HepG2 (cell line): ENCODE data around the gene PCOLCE2. TPM values are rescaled to one million over a fixed set of nuclear protein-coding genes. Genes with fewer than 3 reads are reported as not detected.

Source experiments
- CCDC6 ChIP-seq: sonication (generic); formaldehyde crosslinking; IDR thresholded peaks from 2 replicates; pipeline ENCODE4 v1.8.1; 2022; ENCODE audit warnings: mild to moderate bottlenecking, missing genetic modification reagents, moderate library complexity
- ELF4 ChIP-seq: sonication (generic); formaldehyde crosslinking; IDR thresholded peaks from 2 replicates; pipeline ENCODE4 v1.5.0; 2020; ENCODE audit warnings: missing genetic modification reagents, mild to moderate bottlenecking, moderate library complexity, borderline replicate concordance
- FOXJ3 ChIP-seq: sonication (generic); formaldehyde crosslinking; IDR thresholded peaks from 2 replicates; pipeline ENCODE4 v1.4.0; 2020; ENCODE audit warnings: missing genetic modification reagents, mild to moderate bottlenecking, borderline replicate concordance
- HNRNPH1 ChIP-seq: fragments of 200-400 bp; formaldehyde crosslinking; optimal IDR thresholded peaks from 2 replicates; pipeline ENCODE3; 2017; ENCODE audit warnings: mild to moderate bottlenecking, low read depth, low read length
- PHF5A ChIP-seq: IDR thresholded peaks from one replicate; pipeline ENCODE4 v1.6.1; 2018; ENCODE audit warnings: low read depth, missing genetic modification reagents; ENCODE audit not compliant: unreplicated experiment
- PITX1 ChIP-seq: sonication (generic); formaldehyde crosslinking; IDR thresholded peaks from 2 replicates; pipeline ENCODE4 v1.5.1; 2020; ENCODE audit warnings: mild to moderate bottlenecking, missing genetic modification reagents
- SMYD3 ChIP-seq: sonication (generic); formaldehyde crosslinking; IDR thresholded peaks from 2 replicates; pipeline ENCODE4 v1.8.1; 2023; ENCODE audit warnings: mild to moderate bottlenecking, missing genetic modification reagents
- SOX5 ChIP-seq: IDR thresholded peaks from 2 replicates; pipeline ENCODE4 v1.6.1; 2016; ENCODE audit warnings: borderline replicate concordance
- SPEN ChIP-seq: sonication (generic); formaldehyde crosslinking; IDR thresholded peaks from 2 replicates; pipeline ENCODE4 v1.5.1; 2020; ENCODE audit warnings: low read depth, mild to moderate bottlenecking, missing genetic modification reagents
- ZBTB38 ChIP-seq: sonication (generic); formaldehyde crosslinking; IDR thresholded peaks from 2 replicates; pipeline ENCODE4 v1.5.1; 2020; ENCODE audit warnings: mild to moderate bottlenecking, missing genetic modification reagents
- ZNF232 ChIP-seq: sonication (generic); formaldehyde crosslinking; IDR thresholded peaks from 2 replicates; pipeline ENCODE4 v1.4.0; 2020; ENCODE audit warnings: missing genetic modification reagents, borderline replicate concordance
- ZNF484 ChIP-seq: sonication (generic); formaldehyde crosslinking; IDR thresholded peaks from 2 replicates; pipeline ENCODE4 v1.5.1; 2020; ENCODE audit warnings: mild to moderate bottlenecking, low read depth, missing genetic modification reagents, borderline replicate concordance
- ZNF501 ChIP-seq: sonication (generic); formaldehyde crosslinking; IDR thresholded peaks from 2 replicates; pipeline ENCODE4 v1.5.1; 2020; ENCODE audit warnings: mild to moderate bottlenecking, moderate library complexity, missing genetic modification reagents
- ZNF562 ChIP-seq: sonication (generic); formaldehyde crosslinking; IDR thresholded peaks from 2 replicates; pipeline ENCODE4 v1.8.0; 2022; ENCODE audit warnings: missing genetic modification reagents, borderline replicate concordance
- ZNF629 ChIP-seq: sonication (generic); formaldehyde crosslinking; conservative IDR thresholded peaks from 2 replicates; pipeline ENCODE4 v1.5.0; 2020; ENCODE audit warnings: missing genetic modification reagents
- ZNF768 ChIP-seq: sonication (generic); formaldehyde crosslinking; IDR thresholded peaks from 2 replicates; pipeline ENCODE4 v1.4.0; 2020; ENCODE audit warnings: missing genetic modification reagents
- ZNF780A ChIP-seq: sonication (generic); formaldehyde crosslinking; IDR thresholded peaks from 2 replicates; pipeline ENCODE4 v1.8.0; 2022; ENCODE audit warnings: mild to moderate bottlenecking, missing genetic modification reagents, moderate library complexity
- ZNF788 ChIP-seq: sonication (generic); formaldehyde crosslinking; IDR thresholded peaks from 2 replicates; pipeline ENCODE4 v1.5.0; 2020; ENCODE audit warnings: mild to moderate bottlenecking, missing genetic modification reagents, borderline replicate concordance
- polyA plus RNA-seq, 8 experiments: library from polyadenylated mRNA; depleted of rRNA in 3 of 8; stranded (reverse) in 7 of 8; unstranded in 1 of 8; fragments of >200 nt; fragmentation: Illumina TruSeq in 4 of 8; extraction: Trizol in 4 of 8; gene quantifications; 2 replicates each; pipeline versions ENCODE4 v1.2.1 to v1.2.3, GENCODE V29; 2011 to 2016; ENCODE audit warnings: low read depth in 4 of 8, missing spikeins in 1 of 8, mixed read lengths in 1 of 8; ENCODE audit not compliant: insufficient read depth in 1 of 8
- total RNA-seq, 5 experiments: library from RNA; depleted of rRNA; stranded (reverse); fragments of >200 nt; fragmentation: Illumina TruSeq; extraction: Trizol; gene quantifications; 2 replicates each; pipeline ENCODE4 v1.2.3, GENCODE V29; 2016; ENCODE audit warnings: low read depth in 1 of 5
- TF ChIP-seq, protein P1 (sequence below): sonication (generic); formaldehyde crosslinking; IDR thresholded peaks from 2 replicates; pipeline ENCODE4 v1.9.0; 2021; ENCODE audit warnings: missing genetic modification reagents, mild to moderate bottlenecking, borderline replicate concordance
- TF ChIP-seq, protein P2 (sequence below): sonication (generic); formaldehyde crosslinking; IDR thresholded peaks from 2 replicates; pipeline ENCODE4 v1.8.1; 2023; ENCODE audit warnings: mild to moderate bottlenecking, moderate library complexity, missing genetic modification reagents
- TF ChIP-seq, protein P3 (sequence below): sonication (generic); formaldehyde crosslinking; IDR thresholded peaks from 2 replicates; pipeline ENCODE4 v1.8.1; 2023; ENCODE audit warnings: mild to moderate bottlenecking, missing genetic modification reagents
- TF ChIP-seq, protein P4 (sequence below): sonication (generic); formaldehyde crosslinking; conservative IDR thresholded peaks from 2 replicates; pipeline ENCODE4 v1.4.0; 2020; ENCODE audit warnings: mild to moderate bottlenecking, missing genetic modification reagents, moderate library complexity

The PCOLCE2 gene
- total and polyA plus RNA-seq, 2 of the 13 experiments (the other 11 are each of a cell fraction or from before 2014, with no cell fraction given) = 0.71 to 2.0 TPM

DNA sequence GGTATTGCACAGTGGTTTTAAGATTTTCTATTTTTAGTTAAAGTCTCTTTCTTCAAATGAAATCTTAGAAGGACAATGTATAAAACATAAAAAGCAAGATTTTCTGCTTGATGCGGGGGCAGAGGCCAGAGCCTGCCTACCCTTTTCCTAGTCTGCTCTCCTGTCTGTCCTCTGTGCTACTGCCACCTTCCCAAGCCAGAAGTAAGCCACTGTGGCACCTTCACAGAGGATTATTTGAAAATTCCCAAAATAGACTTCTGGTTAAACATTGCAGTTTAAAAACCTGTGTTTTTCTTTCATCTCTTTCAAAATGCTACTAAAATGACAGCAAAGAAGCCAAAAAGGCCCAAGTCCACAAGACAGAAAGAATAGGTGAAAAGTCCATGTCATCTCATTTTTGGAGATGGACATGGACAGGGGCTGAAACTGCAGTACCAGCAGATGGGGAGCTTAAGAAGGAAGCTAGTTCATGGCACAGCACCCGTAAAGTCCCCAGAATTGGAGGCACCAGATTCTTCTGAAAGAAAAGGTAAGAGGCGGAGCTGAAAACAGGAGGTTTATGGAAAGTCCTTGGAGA lies 37.6 kb upstream of the PCOLCE2 start (continued):
- TF ChIP-seq, protein P1, sequence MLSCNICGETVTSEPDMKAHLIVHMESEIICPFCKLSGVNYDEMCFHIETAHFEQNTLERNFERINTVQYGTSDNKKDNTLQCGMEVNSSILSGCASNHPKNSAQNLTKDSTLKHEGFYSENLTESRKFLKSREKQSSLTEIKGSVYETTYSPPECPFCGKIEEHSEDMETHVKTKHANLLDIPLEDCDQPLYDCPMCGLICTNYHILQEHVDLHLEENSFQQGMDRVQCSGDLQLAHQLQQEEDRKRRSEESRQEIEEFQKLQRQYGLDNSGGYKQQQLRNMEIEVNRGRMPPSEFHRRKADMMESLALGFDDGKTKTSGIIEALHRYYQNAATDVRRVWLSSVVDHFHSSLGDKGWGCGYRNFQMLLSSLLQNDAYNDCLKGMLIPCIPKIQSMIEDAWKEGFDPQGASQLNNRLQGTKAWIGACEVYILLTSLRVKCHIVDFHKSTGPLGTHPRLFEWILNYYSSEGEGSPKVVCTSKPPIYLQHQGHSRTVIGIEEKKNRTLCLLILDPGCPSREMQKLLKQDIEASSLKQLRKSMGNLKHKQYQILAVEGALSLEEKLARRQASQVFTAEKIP (CRISPR knock-in tag) = no peak
- no peak for TF ChIP-seq ZNF484 (CRISPR knock-in tag)
- TF ChIP-seq ZNF232 (CRISPR knock-in tag) = no peak
- 0 out of 2 replicates have a peak, but pooled peaks have one; percentile 14 for TF ChIP-seq PITX1
- no peak for TF ChIP-seq ZNF780A (CRISPR knock-in tag)
- TF ChIP-seq ZBTB38 (CRISPR knock-in tag) = no peak
- TF ChIP-seq ZNF629 = 0 out of 2 replicates have a peak, but pooled peaks have one; percentile 23
- TF ChIP-seq SOX5 (CRISPR knock-in tag) = no peak
- TF ChIP-seq CCDC6 (CRISPR knock-in tag) = no peak
- TF ChIP-seq, protein P2, sequence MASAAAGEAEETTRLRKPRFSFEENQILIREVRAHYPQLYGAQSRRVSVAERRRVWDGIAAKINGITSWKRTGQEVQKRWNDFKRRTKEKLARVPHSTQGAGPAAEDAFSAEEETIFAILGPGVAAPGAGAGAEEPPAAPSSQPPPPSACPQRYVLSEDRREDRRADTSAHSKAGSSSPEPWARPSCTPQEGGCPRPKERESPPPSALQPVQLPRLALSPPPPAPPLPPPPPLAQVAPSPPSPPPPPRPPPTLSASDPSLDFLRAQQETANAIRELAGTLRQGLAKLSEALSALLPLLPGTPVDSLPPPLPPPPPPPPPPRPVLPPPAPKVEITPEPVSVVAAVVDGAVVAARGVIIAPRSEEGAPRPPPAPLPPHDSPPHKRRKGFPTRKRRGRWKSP (CRISPR knock-in tag) = no peak
- TF ChIP-seq ELF4 (CRISPR knock-in tag) = no peak
- TF ChIP-seq ZNF562 (CRISPR knock-in tag) = no peak
- TF ChIP-seq, protein P3, sequence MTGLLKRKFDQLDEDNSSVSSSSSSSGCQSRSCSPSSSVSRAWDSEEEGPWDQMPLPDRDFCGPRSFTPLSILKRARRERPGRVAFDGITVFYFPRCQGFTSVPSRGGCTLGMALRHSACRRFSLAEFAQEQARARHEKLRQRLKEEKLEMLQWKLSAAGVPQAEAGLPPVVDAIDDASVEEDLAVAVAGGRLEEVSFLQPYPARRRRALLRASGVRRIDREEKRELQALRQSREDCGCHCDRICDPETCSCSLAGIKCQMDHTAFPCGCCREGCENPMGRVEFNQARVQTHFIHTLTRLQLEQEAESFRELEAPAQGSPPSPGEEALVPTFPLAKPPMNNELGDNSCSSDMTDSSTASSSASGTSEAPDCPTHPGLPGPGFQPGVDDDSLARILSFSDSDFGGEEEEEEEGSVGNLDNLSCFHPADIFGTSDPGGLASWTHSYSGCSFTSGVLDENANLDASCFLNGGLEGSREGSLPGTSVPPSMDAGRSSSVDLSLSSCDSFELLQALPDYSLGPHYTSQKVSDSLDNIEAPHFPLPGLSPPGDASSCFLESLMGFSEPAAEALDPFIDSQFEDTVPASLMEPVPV (CRISPR knock-in tag) = no peak
- no peak for TF ChIP-seq HNRNPH1
- TF ChIP-seq, protein P4, sequence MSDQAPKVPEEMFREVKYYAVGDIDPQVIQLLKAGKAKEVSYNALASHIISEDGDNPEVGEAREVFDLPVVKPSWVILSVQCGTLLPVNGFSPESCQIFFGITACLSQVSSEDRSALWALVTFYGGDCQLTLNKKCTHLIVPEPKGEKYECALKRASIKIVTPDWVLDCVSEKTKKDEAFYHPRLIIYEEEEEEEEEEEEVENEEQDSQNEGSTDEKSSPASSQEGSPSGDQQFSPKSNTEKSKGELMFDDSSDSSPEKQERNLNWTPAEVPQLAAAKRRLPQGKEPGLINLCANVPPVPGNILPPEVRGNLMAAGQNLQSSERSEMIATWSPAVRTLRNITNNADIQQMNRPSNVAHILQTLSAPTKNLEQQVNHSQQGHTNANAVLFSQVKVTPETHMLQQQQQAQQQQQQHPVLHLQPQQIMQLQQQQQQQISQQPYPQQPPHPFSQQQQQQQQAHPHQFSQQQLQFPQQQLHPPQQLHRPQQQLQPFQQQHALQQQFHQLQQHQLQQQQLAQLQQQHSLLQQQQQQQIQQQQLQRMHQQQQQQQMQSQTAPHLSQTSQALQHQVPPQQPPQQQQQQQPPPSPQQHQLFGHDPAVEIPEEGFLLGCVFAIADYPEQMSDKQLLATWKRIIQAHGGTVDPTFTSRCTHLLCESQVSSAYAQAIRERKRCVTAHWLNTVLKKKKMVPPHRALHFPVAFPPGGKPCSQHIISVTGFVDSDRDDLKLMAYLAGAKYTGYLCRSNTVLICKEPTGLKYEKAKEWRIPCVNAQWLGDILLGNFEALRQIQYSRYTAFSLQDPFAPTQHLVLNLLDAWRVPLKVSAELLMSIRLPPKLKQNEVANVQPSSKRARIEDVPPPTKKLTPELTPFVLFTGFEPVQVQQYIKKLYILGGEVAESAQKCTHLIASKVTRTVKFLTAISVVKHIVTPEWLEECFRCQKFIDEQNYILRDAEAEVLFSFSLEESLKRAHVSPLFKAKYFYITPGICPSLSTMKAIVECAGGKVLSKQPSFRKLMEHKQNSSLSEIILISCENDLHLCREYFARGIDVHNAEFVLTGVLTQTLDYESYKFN (CRISPR knock-in tag) = peak; percentile 58
- peak; percentile 54; the same call in 1 of the 2 replicates for TF ChIP-seq FOXJ3 (CRISPR knock-in tag)
- TF ChIP-seq ZNF768 (CRISPR knock-in tag) = no peak
- TF ChIP-seq SPEN (CRISPR knock-in tag) = no peak
- no peak for TF ChIP-seq PHF5A (CRISPR knock-in tag)
- 0 out of 2 replicates have a peak, but pooled peaks have one; percentile 27 for TF ChIP-seq ZNF501 (CRISPR knock-in tag)
- TF ChIP-seq SMYD3 (CRISPR knock-in tag) = no peak
- TF ChIP-seq ZNF788 (CRISPR knock-in tag) = no peak
